Measurements from ENCODE around the gene NTRK1.

DNA sequence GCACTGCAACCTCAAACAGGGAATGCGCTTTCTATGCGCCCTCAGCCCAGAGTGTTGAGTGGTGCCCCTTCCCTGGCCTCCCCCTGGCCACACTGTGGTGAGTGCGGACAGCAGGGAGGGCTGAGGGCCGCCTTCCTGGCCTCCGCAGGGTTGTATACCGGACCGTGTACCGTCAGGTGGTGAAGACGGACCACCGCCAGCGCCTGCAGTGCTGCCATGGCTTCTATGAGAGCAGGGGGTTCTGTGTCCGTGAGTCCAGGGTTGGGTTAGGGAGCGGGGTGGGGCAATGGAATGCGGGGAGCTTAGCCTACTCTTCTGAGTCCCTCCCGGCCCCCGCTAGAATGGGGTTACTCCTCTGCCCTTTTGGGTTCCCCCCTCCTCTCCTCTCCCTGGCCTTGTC is 44.5 kb downstream of the NTRK1 start:
- TF ChIP-seq CTCF (IDR thresholded peaks at IDR 0.05) (no peak), POLR2A (IDR thresholded peaks at IDR 0.05) (no peak), POLR2AphosphoS5 (IDR thresholded peaks at IDR 0.05) (no peak)

Measured in breast epithelium (tissue), 3 donors.